PC-3 (cell line): Measurements from ENCODE around the gene WWP2.

ENCODE experiments used
- CTCF ChIP-seq: fragments of 300-600 bp; sonication (generic); conservative IDR thresholded peaks from 2 replicates; pipeline ENCODE4 v1.5.1; 2017; ENCODE audit warnings: antibody characterized with exemption, low read depth, mild to moderate bottlenecking, low read length
- EZH2 ChIP-seq: fragments of 300-600 bp; sonication (generic); IDR thresholded peaks from one replicate; pipeline ENCODE4 v1.6.1; 2017; ENCODE audit warnings: antibody characterized with exemption, mild to moderate bottlenecking, low read length; ENCODE audit not compliant: unreplicated experiment

GRCh38 chr16:69872888-69873287, 110.8 kb downstream of the WWP2 start:
- TF ChIP-seq CTCF = no peak
- no peak for TF ChIP-seq EZH2
